Caki2 (cell line): ENCODE results near the gene BICDL2. TPM values are rescaled to one million over a fixed set of nuclear protein-coding genes. Genes with fewer than 3 reads are reported as not detected.

Source experiments
- DNase-seq: peaks from one replicate; pipeline ENCODE4 v3.0.0-alpha.2; 2015; ENCODE audit warnings: low read depth
- in situ Hi-C: cut with HindIII; loops from 2 replicates; pipeline ENCODE4 v1.10.0; 2016; ENCODE audit warnings: low sequenced_read_pairs, low pct_unique_long_range_greater_than_20kb, mixed read lengths
- total RNA-seq: library from RNA; depleted of rRNA; stranded (reverse); fragments of >200 nt; shearing (Covaris generic); gene quantifications from 2 replicates; pipeline ENCODE4 v1.2.3, GENCODE V29; 2014; ENCODE audit warnings: low replicate concordance

BICDL2 gene
- total RNA-seq, 1 experiment from 2014 or later = not detected

- in situ Hi-C loops = no loop called here
- no peak for DNase-seq
These were observed 6.2 kb downstream of the BICDL2 start for GRCh38 chr16:3030222-3031212.

GRCh38 chr16:3029491-3030221 is 7.1 kb downstream of the BICDL2 start:
- DNase-seq = no peak
- in situ Hi-C loops = no loop called here

DNA sequence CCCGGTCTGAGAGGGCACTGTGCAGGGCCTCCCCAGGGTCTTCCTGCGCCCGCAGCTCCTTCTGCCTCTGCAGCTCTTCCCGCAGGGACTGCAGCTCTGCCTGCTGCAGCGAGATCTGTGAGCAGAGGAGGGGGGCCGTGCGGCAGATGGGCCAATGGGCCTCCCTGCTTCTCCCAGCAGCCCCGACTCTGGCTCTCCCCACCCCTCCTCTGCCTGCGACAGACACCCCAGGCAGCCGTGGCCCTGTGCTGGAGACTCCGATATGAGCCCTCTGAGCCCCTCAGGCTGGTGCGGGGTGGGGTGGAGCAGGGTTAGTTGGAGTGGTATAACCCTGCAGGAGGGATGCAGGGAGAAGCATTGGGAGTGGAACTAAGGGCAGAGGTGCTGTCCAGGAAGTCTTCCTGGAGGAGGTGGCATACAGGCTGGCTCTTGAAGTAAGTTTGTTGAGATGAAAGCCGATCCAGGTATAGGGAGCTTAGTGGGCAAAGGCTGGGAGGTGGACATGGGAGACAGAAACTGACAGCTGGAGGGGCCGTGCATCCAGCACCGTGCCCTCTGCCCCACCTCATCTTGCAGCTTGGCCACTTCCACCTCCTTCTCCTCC is 7.9 kb downstream of the BICDL2 start:
- in situ Hi-C loops = no loop called here
- DNase-seq = no peak

DNA sequence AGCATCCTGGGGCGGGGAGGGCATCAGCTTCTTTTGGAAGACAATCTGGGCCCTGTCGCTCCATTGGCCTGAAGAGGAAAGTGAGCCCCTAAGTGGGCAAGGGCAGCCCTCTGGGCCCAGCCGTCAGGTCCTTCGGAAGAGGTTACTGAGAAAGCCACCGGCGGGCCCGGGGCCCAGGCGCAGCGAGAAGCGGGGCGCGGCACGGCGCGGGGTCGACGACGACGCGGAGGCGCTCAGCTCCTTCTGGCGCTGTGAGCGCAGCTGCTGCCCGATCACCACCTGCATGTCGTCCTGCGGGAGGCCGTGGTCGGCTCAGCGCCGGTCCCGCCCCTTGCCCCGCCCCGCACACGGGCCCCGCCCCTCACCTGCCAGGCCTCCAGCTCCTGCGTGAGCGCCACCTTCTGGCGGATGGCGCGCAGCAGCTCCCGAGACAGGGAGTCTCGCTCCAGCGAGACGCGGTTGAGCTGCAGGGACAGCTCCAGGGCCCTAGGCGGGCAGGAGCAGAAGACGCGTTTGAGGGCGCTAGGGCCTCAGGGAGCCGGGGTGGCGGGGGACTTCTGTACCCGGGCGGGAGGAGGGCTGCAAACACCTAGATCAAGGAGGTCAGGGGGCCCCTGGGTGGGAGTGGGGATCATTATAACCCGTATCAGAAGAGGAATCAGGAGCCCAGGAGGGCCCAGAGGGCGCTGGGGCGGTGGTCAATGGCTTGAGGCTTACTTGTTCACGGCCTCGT is 8.6 kb downstream of the BICDL2 start:
- in situ Hi-C loops = no loop called here
- peak; percentile 81 for DNase-seq

DNA sequence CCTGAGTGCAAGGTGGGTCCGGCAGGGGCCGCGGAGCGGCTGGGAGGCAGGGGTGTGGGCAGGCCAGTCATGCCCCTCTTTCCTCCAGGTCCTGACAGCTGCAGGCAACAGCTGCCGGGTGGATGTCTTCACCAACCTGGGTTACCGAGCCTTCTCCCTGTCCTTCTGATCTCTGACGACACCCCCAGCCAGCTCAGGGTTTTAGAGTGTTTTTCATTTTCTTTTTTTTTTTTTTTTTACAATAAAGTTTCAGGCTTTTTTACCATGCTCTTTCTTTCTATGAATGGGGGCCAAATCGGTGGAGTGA is 9.3 kb downstream of the BICDL2 start:
- no peak for DNase-seq
- in situ Hi-C loops = no loop called here

DNA sequence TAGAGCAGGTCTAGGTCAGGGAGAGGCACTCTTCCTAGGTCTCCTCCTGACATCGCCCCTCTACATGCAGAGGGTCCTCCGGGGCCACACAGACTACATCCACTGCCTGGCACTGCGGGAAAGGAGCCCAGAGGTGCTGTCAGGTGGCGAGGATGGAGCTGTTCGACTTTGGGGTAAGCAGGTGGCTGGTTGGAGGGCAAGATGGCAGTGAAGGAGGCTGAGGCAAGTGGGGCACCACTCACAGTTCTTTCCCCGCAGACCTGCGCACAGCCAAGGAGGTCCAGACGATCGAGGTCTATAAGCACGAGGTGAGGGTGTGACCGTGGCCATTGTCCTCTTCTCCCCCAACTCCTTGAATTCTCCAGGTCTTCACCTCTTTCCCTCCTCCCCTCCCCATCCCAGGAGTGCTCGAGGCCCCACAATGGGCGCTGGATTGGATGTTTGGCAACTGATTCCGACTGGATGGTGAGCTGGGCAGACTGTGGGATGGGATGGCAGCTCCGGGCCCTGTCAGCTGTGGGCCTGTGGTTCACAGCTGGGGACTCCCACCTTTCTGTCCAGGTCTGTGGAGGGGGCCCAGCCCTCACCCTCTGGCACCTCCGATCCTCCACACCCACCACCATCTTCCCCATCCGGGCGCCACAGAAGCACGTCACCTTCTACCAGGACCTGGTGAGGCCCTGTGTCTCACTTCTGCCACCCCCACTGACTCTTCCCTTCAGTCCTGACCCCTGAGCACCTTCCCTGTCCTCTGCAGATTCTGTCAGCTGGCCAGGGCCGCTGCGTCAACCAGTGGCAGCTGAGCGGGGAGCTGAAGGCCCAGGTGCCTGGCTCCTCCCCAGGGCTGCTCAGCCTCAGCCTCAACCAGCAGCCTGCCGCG is 9.9 kb downstream of the BICDL2 start:
- in situ Hi-C loops = no loop called here
- no peak for DNase-seq

- in situ Hi-C loops = no loop called here
- DNase-seq = no peak
These were observed 10.8 kb downstream of the BICDL2 start for GRCh38 chr16:3026003-3026378.

DNA sequence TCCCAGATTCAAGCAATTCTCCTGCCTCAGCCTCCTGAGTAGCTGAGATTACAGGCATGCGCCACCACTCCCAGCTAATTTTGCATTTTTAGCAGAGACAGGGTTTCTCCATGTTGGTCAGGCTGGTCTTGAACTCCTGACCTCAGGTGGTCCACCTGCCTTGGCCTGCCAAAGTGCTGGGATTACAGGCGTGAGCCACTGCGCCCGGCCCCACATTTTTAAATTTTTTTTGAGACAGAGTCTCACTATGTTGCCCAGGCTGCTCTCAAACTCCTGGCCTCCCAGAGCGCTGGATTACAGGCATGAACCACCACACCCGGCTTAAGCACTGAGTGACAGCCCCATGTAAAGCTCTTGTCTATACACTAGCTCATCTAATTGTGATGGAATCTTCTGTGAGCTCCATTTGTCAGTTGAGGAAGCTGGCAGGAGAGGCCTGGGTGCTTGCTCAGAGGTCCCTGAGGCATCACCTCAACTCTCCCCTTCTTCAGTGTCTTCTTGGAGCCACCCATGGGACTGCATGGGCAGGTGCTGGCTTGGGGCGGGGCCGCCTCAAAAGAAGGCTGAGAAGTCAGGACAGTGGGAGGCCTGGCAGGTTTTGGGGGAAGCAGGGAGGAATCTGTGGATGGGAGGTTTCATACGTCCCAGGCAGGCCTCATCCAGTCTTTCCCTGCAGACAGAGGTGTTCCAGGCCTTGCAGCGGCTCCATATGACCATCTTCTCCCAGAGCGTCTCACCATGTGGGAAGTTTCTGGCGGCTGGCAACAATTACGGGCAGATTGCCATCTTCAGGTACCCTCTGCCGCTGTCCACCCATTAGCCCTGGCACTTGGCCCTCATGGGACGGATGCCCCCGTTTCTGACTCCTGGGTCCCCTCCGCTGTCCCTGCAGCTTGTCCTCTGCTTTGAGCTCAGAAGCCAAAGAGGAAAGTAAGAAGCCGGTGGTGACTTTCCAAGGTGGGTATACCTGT is 11.4 kb downstream of the BICDL2 start:
- DNase-seq = no peak
- in situ Hi-C loops = no loop called here

DNA sequence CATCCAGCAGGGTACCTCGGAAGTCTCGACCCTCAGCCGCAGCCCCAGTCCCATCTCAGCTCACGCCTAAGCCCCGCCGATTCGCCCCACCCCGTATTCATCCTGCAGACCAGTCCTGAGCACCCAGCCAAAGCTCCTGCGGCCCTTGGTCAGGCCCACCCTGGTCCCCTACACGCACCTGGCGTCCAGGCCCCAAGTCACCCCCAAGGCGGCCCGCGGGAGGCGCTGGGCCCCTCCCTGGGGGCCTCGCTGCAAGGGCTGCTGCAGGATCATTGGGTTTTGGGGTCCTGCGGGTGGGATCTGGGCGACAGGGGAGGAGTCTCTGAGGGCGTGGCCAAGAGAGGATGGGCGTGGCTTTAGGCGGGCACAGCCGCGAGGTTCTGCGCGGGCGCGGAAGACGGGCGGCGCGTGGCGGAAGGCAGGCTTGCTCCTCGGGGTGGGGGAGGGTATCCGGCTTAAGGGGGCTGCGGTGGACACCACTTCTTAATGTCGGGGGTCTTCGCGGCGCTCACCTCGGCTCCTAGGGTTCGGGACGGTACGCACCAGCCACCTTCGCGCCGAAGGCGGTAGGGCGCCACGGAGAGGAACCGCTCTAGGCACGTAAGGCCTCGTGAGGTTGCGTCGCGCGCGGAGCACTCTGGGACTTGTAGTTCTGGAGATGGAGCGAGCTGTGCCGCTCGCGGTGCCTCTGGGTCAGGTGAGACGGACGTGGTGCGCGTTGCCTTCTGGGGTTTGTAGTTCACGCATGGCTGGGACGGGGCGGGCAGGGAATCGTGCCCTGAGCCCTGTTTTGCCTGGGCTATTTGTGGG is 12.9 kb downstream of the BICDL2 start, which contains the start of the genes HCFC1R1 and THOC6:
Gene HCFC1R1 (minus strand): TSS at position 274 of the 810 bp plus-strand sequence. CDS start 1 bp downstream, at position 273.
Gene THOC6 (plus strand): TSS at position 367 of the 810 bp plus-strand sequence. CDS start 292 bp downstream, at position 659.
- in situ Hi-C loops = no loop called here
- peak; percentile 97 for DNase-seq

DNA sequence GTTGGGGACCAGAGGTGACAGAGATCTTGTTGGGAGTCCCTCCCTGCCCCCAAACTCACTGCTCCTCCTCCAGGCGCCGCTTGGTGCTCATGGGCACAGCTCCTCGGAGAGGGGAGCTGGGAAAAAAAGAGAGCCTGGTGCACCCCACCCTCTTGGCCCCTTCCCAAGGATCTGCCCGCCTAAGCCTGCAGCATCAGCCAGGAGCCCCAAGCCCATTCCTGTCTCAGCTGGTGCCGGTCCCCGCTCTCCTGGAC is 13.4 kb downstream of the BICDL2 start:
- in situ Hi-C loops = no loop called here
- peak; percentile 94 for DNase-seq

- DNase-seq = no peak
- in situ Hi-C loops = no loop called here
These were observed 13.9 kb downstream of the BICDL2 start for GRCh38 chr16:3022684-3023414.

DNA sequence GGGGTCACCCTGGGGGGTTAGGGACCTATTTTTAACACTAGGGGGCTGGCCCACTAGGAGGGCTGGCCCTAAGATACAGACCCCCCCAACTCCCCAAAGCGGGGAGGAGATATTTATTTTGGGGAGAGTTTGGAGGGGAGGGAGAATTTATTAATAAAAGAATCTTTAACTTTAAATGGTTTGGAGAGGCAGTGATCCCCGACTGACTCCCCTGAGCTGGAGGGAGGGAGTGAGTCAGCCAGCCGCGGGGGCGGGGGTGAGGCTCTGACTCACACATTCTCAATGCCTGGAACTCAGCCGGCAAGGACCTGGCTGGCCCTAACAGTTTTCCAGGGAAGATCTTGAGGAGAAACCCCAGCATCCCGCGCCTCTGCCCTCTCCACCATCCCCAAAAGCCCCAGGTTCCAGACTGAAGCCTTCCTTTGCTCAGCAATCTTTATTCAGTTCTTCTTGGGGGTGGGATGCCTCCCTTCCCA is 14.5 kb downstream of the BICDL2 start:
- DNase-seq = peak; percentile 97
- in situ Hi-C loops = no loop called here

GRCh38 chr16:3021449-3022207 is 15.1 kb downstream of the BICDL2 start:
- in situ Hi-C loops = no loop called here
- peak; percentile 99 for DNase-seq

DNA sequence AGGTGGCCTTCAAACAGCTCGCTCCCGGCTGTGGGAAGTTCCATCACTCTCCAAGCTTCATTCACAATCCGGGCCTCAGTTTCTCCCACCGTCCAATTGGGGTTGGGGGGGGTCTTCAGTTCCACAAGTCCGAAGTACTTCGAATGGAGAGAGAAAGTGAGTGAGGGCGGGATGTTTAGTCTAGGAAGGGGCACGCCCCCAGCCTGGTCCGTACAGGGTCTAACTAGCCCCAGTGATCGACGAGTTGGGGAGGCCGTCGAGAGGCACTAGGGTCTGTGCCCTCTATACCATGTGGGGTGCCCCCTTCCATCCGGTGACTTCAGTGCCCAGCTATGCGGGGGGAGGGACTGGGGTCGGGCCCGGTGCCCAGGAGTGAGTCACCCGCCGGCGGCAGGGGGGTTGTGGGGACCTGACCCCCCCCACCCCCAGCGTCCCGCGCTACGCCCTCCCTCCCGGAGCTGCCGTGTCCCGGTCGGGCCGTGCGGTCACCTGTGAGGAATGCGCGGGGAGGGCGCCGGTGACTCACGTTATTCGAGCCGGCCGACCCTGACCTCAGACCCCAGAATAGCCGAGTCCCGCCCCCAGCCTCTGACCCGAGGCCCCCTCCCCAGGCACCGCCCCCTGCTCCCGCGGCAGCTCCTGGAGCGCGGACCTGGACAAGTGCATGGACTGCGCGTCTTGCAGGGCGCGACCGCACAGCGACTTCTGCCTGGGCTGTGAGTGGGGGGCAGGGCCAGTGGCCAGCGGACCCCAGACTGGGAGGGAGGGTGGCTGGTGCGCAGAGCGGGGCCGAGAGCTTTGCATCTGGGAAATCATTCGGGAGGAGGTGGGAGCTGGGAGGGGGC is 15.9 kb downstream of the BICDL2 start:
- in situ Hi-C loops = no loop called here
- peak; percentile 97 for DNase-seq
